Stimulated activated memory B cell treated with anti-CD40 and anti-IgM and Interleukin-4, amounts not matched to agents 10 μg/mL and 1 μg/mL and 100 μg/mL, for 72 hours (primary cell): ENCODE measurements around the gene ZBTB8B.

Source experiments
- ATAC-seq: fragments of 150-1000 bp; cut with Tn5 transposase; 2 replicates; pipeline ENCODE4 v1.10.0; 2021
- H3K27ac Mint-ChIP-seq: one replicate; pipeline ENCODE4 v1.8.0; 2022; ENCODE audit warnings: mild to moderate bottlenecking, mixed read lengths
- H3K27me3 Mint-ChIP-seq: one replicate; pipeline ENCODE4 v1.8.0; 2022; ENCODE audit warnings: mixed read lengths
- H3K36me3 Mint-ChIP-seq: one replicate; pipeline ENCODE4 v1.8.0; 2022; ENCODE audit warnings: mixed read lengths
- H3K4me1 Mint-ChIP-seq: one replicate; pipeline ENCODE4 v1.8.0; 2022; ENCODE audit warnings: mixed read lengths
- H3K4me3 Mint-ChIP-seq: one replicate; pipeline ENCODE4 v1.8.0; 2022; ENCODE audit warnings: mild to moderate bottlenecking, moderate library complexity, mixed read lengths
- H3K9me3 Mint-ChIP-seq: one replicate; pipeline ENCODE4 v1.8.0; 2022; ENCODE audit warnings: mixed read lengths

Gene ZBTB8B

DNA sequence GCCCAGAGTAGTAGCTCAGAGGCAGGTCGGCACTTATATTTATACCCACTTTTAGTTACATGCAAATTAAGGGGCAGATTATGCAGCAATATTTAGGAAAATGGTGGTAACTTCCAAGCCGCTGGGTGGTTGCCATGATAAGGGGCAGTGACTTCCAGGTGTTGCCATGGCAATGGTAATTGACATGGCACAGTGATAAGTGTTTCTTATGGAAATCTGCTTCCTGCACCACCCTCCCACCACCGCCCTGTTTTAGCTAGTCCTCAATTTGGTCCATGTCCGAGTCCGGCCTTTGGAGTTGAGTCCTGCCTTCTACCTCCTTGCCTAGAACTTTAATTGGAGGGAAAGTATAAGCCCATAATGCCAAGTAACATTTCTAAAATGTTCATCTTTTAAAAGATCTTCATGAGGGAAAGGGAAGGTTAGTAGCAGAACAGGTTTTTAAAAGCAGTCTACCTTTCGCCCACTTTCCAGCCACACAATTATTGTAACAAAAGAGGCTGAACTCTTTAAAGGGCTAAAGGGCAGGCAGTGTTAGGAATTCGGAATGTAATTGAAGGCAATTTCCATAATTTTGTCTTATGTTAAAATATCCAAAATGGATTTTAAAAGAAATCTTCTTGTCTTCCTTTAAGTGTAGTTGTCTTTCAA lies 21.7 kb downstream of the ZBTB8B start:
- H3K9me3 Mint-ChIP-seq, result no peaks in the 10 kb centered on the region
- no peak overlapping the region for H3K4me3 Mint-ChIP-seq
- H3K27ac Mint-ChIP-seq, result no peak overlapping the region
- H3K27me3 Mint-ChIP-seq, result peaks cover 18% of the 10 kb centered on the region
- H3K36me3 Mint-ChIP-seq, result no peaks in the 10 kb centered on the region
- ATAC-seq, result no peak
- no peaks in the 10 kb centered on the region for H3K4me1 Mint-ChIP-seq

DNA sequence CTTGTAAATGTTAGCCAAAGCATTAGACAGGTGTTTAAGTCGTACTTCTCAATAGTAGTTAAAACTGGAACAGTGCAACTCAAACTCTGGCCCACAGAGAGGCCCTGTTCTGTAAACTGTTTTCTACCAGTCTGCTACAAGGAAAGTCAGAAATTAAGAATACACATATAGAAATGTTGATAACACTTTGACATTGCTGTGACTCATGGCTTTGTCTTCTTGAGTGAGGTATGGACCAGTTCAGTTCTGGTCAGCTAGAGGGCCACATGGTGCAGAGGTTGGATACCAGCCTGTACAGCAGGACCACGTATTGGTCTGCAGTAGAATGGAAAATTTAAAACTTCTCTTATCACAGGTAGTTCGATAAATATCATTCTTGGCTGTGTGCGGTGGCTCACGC lies 22.3 kb downstream of the ZBTB8B start:
- peaks cover 18% of the 10 kb centered on the region for H3K27me3 Mint-ChIP-seq
- H3K9me3 Mint-ChIP-seq, result no peaks in the 10 kb centered on the region
- ATAC-seq, result no peak
- no peaks in the 10 kb centered on the region for H3K4me1 Mint-ChIP-seq
- no peak overlapping the region for H3K27ac Mint-ChIP-seq
- H3K36me3 Mint-ChIP-seq, result no peaks in the 10 kb centered on the region
- H3K4me3 Mint-ChIP-seq, result no peak overlapping the region

DNA sequence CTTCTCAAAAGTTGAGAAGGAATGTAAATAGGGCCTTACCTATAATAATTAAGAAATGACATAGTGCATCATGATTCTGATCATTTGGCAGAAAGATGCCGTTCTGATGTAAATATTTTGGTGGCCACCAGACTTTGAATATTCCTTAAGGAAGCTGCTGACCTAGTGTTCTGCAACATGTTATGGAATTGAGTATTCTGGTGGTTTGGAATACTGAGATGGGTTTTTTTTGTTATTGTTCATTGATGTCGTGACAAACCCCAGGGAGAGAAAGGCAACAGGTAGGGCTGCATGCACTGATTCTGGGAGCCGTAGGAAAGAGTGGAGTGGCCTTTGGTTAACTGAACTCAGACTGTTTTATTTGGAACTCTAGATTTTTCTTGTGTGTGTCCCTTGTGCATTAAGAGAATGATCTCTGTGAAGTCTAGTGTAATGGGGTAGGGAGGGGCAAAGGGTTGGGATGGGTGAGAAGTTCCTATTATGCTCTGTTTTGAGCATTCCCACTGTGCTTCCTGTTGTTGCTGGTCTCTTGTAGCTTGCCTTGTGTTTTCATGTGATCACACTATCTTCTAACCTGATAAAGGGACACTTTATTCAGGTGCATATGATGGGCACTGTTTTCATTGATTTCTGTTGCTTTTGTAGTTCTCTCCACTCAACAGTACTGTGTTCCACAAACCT lies 25.0 kb downstream of the ZBTB8B start:
- Mint-ChIP-seq H3K4me3 (no peak overlapping the region), H3K27me3 (peaks cover 17% of the 10 kb centered on the region), H3K9me3 (no peaks in the 10 kb centered on the region), H3K27ac (no peak overlapping the region), H3K4me1 (no peaks in the 10 kb centered on the region), H3K36me3 (no peaks in the 10 kb centered on the region)
- ATAC-seq, result no peak

DNA sequence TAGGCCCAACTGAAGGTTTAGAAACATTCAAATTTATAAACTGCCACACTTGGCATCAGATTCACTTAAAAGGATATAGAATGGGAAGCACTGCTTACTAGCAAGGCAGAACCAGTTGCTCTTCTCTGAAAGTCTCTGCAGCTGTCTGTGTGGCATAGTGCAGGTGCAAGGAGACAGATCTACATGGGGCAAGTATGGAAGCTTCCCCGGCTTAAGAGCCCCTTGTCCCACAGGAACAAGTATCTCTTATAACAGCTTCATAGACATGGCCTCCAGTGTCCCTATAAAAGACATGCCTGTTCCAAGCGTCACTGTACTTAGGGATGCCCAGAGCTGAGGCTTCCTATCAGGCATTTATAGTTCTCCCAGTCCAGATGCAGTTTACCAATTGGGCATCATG lies 26.5 kb downstream of the ZBTB8B start:
- H3K36me3 Mint-ChIP-seq, result no peaks in the 10 kb centered on the region
- no peaks in the 10 kb centered on the region for H3K9me3 Mint-ChIP-seq
- no peak for ATAC-seq
- H3K27ac Mint-ChIP-seq, result no peak overlapping the region
- no peaks in the 10 kb centered on the region for H3K4me1 Mint-ChIP-seq
- no peak overlapping the region for H3K4me3 Mint-ChIP-seq
- peaks cover 12% of the 10 kb centered on the region for H3K27me3 Mint-ChIP-seq

GRCh38 chr1:32494196-32494595 lies 29.3 kb downstream of the ZBTB8B start:
- H3K9me3 Mint-ChIP-seq, result no peaks in the 10 kb centered on the region
- no peaks in the 10 kb centered on the region for H3K4me1 Mint-ChIP-seq
- no peak overlapping the region for H3K4me3 Mint-ChIP-seq
- peaks cover 20% of the 10 kb centered on the region for H3K27me3 Mint-ChIP-seq
- no peak for ATAC-seq
- H3K27ac Mint-ChIP-seq, result no peak overlapping the region
- no peaks in the 10 kb centered on the region for H3K36me3 Mint-ChIP-seq

DNA sequence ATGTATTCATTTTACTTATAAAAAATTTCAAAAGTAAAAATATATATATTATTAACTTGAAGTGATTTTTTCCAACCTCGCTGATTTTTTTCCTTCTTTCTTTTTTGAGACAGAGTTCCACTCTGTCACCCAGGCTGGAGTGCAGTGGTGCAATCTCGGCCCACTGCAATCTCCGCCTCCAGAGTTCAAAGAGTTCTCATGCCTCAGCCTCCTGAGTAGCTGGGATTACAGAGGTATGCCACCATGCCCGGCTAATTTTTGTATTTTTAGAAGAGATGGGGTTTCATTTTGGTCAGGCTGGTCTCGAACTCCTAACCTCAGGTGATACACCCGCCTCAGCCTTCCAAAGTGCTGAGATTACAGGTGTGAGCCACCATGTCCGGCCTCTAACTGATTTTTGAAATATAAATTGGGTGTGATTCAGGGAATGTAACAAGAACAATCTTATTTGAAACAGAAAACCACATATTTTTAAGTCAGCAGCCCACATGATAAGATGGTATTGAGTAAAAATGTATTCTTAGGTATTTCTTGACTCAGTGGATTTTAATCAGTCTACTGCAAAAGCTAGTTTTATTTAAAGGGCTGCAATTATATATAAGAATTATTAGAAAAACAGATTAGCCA lies 30.0 kb downstream of the ZBTB8B start:
- no peak for ATAC-seq
- Mint-ChIP-seq H3K27ac (no peak overlapping the region), H3K4me1 (peaks cover 3% of the 10 kb centered on the region), H3K4me3 (no peak overlapping the region), H3K27me3 (peaks cover 26% of the 10 kb centered on the region), H3K36me3 (no peaks in the 10 kb centered on the region), H3K9me3 (no peaks in the 10 kb centered on the region)

DNA sequence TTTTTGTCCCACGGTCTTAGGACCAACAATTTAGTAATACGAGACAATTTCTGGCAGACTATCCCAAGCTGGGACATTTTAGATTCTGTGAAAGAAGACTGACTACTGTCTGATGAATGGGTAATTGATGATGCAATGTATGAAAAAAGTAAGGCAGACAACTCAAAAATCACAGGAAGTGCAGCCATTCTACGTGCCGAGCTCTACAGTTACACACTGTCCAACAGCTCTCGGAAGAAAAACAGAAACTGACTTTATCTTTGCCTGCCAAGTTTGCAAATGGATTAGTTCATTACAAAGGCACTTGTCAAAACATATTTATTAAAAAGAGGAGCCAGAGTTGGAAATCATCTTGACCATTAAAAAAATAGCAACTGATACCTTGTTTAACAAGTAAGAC lies 31.3 kb downstream of the ZBTB8B start:
- Mint-ChIP-seq H3K4me3 (no peak overlapping the region), H3K27me3 (peaks cover 32% of the 10 kb centered on the region), H3K27ac (no peak overlapping the region), H3K4me1 (peaks cover 6% of the 10 kb centered on the region), H3K36me3 (no peaks in the 10 kb centered on the region), H3K9me3 (no peaks in the 10 kb centered on the region)
- ATAC-seq, result no peak

- peaks cover 6% of the 10 kb centered on the region for H3K4me1 Mint-ChIP-seq
- peaks cover 47% of the 10 kb centered on the region for H3K27me3 Mint-ChIP-seq
- no peaks in the 10 kb centered on the region for H3K9me3 Mint-ChIP-seq
- ATAC-seq, result no peak
- no peak overlapping the region for H3K4me3 Mint-ChIP-seq
- H3K36me3 Mint-ChIP-seq, result no peaks in the 10 kb centered on the region
- no peak overlapping the region for H3K27ac Mint-ChIP-seq
Measured at GRCh38 chr1:32498751-32499150, 33.9 kb downstream of the ZBTB8B start.

- Mint-ChIP-seq H3K27ac (peak overlapping the region; percentile 42), H3K9me3 (no peaks in the 10 kb centered on the region), H3K27me3 (peaks cover 44% of the 10 kb centered on the region), H3K4me3 (peak overlapping the region; percentile 80), H3K4me1 (peaks cover 6% of the 10 kb centered on the region), H3K36me3 (no peaks in the 10 kb centered on the region)
- ATAC-seq, result peak; percentile 85
Measured at GRCh38 chr1:32500387-32501209, 35.7 kb downstream of the ZBTB8B start.

DNA sequence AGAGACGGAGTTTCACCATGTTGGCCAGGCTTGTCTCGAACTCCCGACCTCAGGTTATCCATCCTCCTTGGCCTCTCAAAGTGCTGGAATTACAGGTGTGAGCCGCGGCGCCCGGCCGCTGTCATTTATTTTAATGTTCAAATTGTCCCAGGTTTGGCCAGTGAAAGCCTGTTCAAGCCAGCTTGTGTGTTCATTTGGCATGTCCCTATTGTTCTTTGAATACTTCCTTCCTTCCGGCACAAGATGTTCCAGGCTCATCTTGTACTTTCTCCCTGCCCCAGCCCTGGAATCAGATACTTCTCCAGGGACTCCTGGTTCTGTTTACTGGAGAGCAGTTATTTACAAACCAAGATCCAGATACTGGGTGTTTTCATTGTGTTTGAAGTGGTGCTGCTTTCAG lies 37.0 kb downstream of the ZBTB8B start:
- Mint-ChIP-seq H3K36me3 (no peaks in the 10 kb centered on the region), H3K4me3 (no peak overlapping the region), H3K27ac (no peak overlapping the region), H3K4me1 (peaks cover 6% of the 10 kb centered on the region), H3K9me3 (no peaks in the 10 kb centered on the region), H3K27me3 (peaks cover 46% of the 10 kb centered on the region)
- ATAC-seq, result no peak

DNA sequence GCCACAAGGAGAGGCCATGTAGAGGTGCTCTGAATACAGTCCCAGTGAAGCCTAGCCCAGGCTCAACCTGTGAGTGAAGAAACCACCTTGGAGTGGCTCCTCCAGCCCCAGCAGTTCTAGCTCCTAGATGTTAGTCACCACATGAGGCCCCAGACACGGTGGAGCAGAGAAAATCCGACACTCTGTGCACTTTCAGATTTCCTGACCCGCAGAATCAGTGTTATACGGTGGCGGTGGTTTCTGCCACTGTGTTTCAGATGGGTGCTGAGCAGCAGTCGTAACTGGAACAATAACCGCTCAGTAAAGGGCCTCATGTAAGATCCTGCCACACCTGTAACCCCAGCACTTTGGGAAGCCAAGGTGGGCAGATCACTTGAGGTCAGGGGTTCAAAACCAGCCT lies 38.3 kb downstream of the ZBTB8B start:
- H3K27me3 Mint-ChIP-seq, result peaks cover 59% of the 10 kb centered on the region
- H3K4me3 Mint-ChIP-seq, result no peak overlapping the region
- H3K27ac Mint-ChIP-seq, result no peak overlapping the region
- no peaks in the 10 kb centered on the region for H3K36me3 Mint-ChIP-seq
- H3K9me3 Mint-ChIP-seq, result no peaks in the 10 kb centered on the region
- no peak for ATAC-seq
- peaks cover 6% of the 10 kb centered on the region for H3K4me1 Mint-ChIP-seq

GRCh38 chr1:32507021-32507420 lies 42.1 kb downstream of the ZBTB8B start:
- Mint-ChIP-seq H3K36me3 (no peaks in the 10 kb centered on the region), H3K4me1 (no peaks in the 10 kb centered on the region), H3K4me3 (no peak overlapping the region), H3K27ac (no peak overlapping the region), H3K9me3 (no peaks in the 10 kb centered on the region), H3K27me3 (peaks cover 34% of the 10 kb centered on the region)
- no peak for ATAC-seq

DNA sequence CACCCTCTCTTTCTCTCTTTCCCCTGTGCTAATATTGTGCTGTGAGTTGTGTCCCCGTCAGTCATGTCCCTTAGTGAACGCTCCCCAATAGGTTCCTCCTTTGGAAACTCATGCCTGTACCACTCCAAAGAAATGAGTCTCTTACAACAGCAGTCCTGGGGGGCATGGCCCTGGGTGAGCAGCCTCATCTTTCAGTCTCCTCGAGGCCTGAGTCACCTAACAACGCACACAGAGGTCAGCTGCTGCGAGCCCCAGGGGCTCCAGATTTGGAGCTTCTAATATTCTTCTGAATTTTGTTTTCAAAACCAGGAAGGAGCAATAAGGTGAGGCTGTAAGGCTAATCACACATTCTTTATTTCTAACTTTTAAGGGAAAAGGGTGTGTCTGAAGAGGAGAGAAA lies 43.9 kb downstream of the ZBTB8B start:
- H3K9me3 Mint-ChIP-seq, result no peaks in the 10 kb centered on the region
- H3K4me1 Mint-ChIP-seq, result no peaks in the 10 kb centered on the region
- no peak overlapping the region for H3K27ac Mint-ChIP-seq
- no peak overlapping the region for H3K4me3 Mint-ChIP-seq
- no peak for ATAC-seq
- H3K27me3 Mint-ChIP-seq, result peaks cover 42% of the 10 kb centered on the region
- H3K36me3 Mint-ChIP-seq, result no peaks in the 10 kb centered on the region

DNA sequence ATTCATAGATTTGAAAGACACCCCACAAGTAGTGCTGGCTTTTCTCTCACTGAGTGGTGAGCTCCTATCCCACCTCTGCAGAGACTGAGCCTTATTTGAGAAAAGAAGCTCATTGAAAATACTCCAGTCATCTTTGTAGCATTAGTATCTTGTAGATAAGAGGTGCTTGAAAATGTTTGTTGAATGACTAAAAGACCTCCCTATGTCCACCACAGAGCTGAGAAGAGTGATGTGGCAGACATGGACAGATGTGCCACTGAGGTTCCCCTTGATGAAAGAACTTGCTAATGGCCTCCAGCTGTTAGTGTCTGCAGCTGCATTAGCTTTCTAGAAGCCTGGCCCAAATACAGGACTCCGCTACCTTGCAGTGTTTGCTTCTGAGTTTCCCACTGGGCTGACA lies 45.1 kb downstream of the ZBTB8B start:
- Mint-ChIP-seq H3K4me1 (no peaks in the 10 kb centered on the region), H3K36me3 (no peaks in the 10 kb centered on the region), H3K9me3 (no peaks in the 10 kb centered on the region), H3K4me3 (no peak overlapping the region), H3K27me3 (peaks cover 51% of the 10 kb centered on the region), H3K27ac (no peak overlapping the region)
- ATAC-seq, result no peak
